HepG2 (cell line): ENCODE results near the gene EWSR1. TPM values are rescaled to one million over a fixed set of nuclear protein-coding genes. Genes with fewer than 3 reads are reported as not detected.

Experiments used
- AHDC1 ChIP-seq: sonication (generic); formaldehyde crosslinking; IDR thresholded peaks from 2 replicates; pipeline ENCODE4 v1.5.1; 2020; ENCODE audit warnings: mild to moderate bottlenecking, missing genetic modification reagents, borderline replicate concordance
- ETV6 ChIP-seq: sonication (generic); formaldehyde crosslinking; conservative IDR thresholded peaks from 2 replicates; pipeline ENCODE4 v1.4.0; 2020; ENCODE audit warnings: missing genetic modification reagents
- MTF1 ChIP-seq: sonication (generic); formaldehyde crosslinking; IDR thresholded peaks from 2 replicates; pipeline ENCODE4 v1.5.0; 2020; ENCODE audit warnings: missing genetic modification reagents
- NR2F2 ChIP-seq: IDR thresholded peaks from 2 replicates; pipeline ENCODE4 v1.6.1; 2012; ENCODE audit warnings: low read depth, inconsistent platforms, borderline replicate concordance
- TRIM24 ChIP-seq: sonication (generic); formaldehyde crosslinking; IDR thresholded peaks from 2 replicates; pipeline ENCODE4 v1.8.0; 2022; ENCODE audit warnings: mild to moderate bottlenecking, missing genetic modification reagents
- ZBTB7B ChIP-seq: sonication (generic); formaldehyde crosslinking; IDR thresholded peaks from 2 replicates; pipeline ENCODE4 v1.4.0; 2020; ENCODE audit warnings: missing genetic modification reagents
- ZC3H13 ChIP-seq: sonication (generic); formaldehyde crosslinking; IDR thresholded peaks from 2 replicates; pipeline ENCODE4 v1.8.1; 2023; ENCODE audit warnings: mild to moderate bottlenecking, missing genetic modification reagents, moderate library complexity
- ZEB1 ChIP-seq: IDR thresholded peaks from 2 replicates; pipeline ENCODE4 v1.6.1; 2012; ENCODE audit warnings: mild to moderate bottlenecking, low read depth, inconsistent platforms; ENCODE audit not compliant: insufficient replicate concordance
- ZFX ChIP-seq: sonication (generic); formaldehyde crosslinking; IDR thresholded peaks from 2 replicates; pipeline ENCODE4 v1.4.0; 2020; ENCODE audit warnings: mild to moderate bottlenecking, low read depth, missing genetic modification reagents, moderate library complexity
- ZMAT3 ChIP-seq: sonication (generic); formaldehyde crosslinking; conservative IDR thresholded peaks from 2 replicates; pipeline ENCODE4 v1.7.0; 2021; ENCODE audit warnings: missing genetic modification reagents
- ZMYM4 ChIP-seq: sonication (generic); formaldehyde crosslinking; IDR thresholded peaks from 2 replicates; pipeline ENCODE4 v1.8.1; 2023; ENCODE audit warnings: mild to moderate bottlenecking, missing genetic modification reagents
- ZNF205 ChIP-seq: IDR thresholded peaks from 2 replicates; pipeline ENCODE4 v1.6.1; 2018; ENCODE audit warnings: missing biosample characterization, missing genetic modification reagents
- polyA plus RNA-seq, 8 experiments: library from polyadenylated mRNA; depleted of rRNA in 3 of 8; stranded (reverse) in 7 of 8; unstranded in 1 of 8; fragments of >200 nt; fragmentation: Illumina TruSeq in 4 of 8; extraction: Trizol in 4 of 8; gene quantifications; 2 replicates each; pipeline versions ENCODE4 v1.2.1 to v1.2.3, GENCODE V29; 2011 to 2016; ENCODE audit warnings: low read depth in 4 of 8, missing spikeins in 1 of 8, mixed read lengths in 1 of 8; ENCODE audit not compliant: insufficient read depth in 1 of 8
- total RNA-seq, 5 experiments: library from RNA; depleted of rRNA; stranded (reverse); fragments of >200 nt; fragmentation: Illumina TruSeq; extraction: Trizol; gene quantifications; 2 replicates each; pipeline ENCODE4 v1.2.3, GENCODE V29; 2016; ENCODE audit warnings: low read depth in 1 of 5
- TF ChIP-seq, protein P1 (sequence below): sonication (generic); formaldehyde crosslinking; IDR thresholded peaks from 2 replicates; pipeline ENCODE4 v1.9.0; 2022; ENCODE audit warnings: low read depth, missing genetic modification reagents

Gene EWSR1
- total and polyA plus RNA-seq, 2 of the 13 experiments (the other 11 are each of a cell fraction or from before 2014, with no cell fraction given): 211 to 326 TPM

- TF ChIP-seq AHDC1 (CRISPR knock-in tag) (no peak), ZC3H13 (no peak), MTF1 (CRISPR knock-in tag) (no peak), TRIM24 (CRISPR knock-in tag) (no peak), ETV6 (no peak; the same call in 1 of the 2 replicates), ZMYM4 (CRISPR knock-in tag) (no peak), ZNF205 (CRISPR knock-in tag) (no peak), ZMAT3 (CRISPR knock-in tag) (no peak; the same call in 1 of the 2 replicates), ZFX (CRISPR knock-in tag) (peak; percentile 45; the same call in 1 of the 2 replicates), ZEB1 (no peak), ZBTB7B (peak; percentile 75), NR2F2 (no peak)
- TF ChIP-seq, protein P1, sequence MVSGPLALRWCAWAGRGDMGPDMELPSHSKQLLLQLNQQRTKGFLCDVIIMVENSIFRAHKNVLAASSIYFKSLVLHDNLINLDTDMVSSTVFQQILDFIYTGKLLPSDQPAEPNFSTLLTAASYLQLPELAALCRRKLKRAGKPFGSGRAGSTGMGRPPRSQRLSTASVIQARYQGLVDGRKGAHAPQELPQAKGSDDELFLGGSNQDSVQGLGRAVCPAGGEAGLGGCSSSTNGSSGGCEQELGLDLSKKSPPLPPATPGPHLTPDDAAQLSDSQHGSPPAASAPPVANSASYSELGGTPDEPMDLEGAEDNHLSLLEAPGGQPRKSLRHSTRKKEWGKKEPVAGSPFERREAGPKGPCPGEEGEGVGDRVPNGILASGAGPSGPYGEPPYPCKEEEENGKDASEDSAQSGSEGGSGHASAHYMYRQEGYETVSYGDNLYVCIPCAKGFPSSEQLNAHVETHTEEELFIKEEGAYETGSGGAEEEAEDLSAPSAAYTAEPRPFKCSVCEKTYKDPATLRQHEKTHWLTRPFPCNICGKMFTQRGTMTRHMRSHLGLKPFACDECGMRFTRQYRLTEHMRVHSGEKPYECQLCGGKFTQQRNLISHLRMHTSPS (CRISPR knock-in tag): peak; percentile 27; the same call in 1 of the 2 replicates
Measured at GRCh38 chr22:29306175-29306834, 38.2 kb downstream of the EWSR1 start, which contains the start of gene GAS2L1 (continued).
